GM18507 (cell line): ENCODE measurements around the gene SNAPC2.
"Not testable (repeated sequence)": the region's sequence is repeated elsewhere in the genome, so short reads cannot be mapped to it uniquely, and the experiment has no call there.

ENCODE experiments used
- DNase-seq: peaks from one replicate; pipeline ENCODE4 v3.0.0; 2011; ENCODE audit warnings: low read depth; ENCODE audit not compliant: insufficient read length; ENCODE audit errors: extremely low spot score
- FAIRE-seq: peaks from 2 replicates; lab custom pipeline; 2011; peaks lifted over from hg19 to GRCh38; lab: Jason Lieb, UNC

SNAPC2 gene

DNA sequence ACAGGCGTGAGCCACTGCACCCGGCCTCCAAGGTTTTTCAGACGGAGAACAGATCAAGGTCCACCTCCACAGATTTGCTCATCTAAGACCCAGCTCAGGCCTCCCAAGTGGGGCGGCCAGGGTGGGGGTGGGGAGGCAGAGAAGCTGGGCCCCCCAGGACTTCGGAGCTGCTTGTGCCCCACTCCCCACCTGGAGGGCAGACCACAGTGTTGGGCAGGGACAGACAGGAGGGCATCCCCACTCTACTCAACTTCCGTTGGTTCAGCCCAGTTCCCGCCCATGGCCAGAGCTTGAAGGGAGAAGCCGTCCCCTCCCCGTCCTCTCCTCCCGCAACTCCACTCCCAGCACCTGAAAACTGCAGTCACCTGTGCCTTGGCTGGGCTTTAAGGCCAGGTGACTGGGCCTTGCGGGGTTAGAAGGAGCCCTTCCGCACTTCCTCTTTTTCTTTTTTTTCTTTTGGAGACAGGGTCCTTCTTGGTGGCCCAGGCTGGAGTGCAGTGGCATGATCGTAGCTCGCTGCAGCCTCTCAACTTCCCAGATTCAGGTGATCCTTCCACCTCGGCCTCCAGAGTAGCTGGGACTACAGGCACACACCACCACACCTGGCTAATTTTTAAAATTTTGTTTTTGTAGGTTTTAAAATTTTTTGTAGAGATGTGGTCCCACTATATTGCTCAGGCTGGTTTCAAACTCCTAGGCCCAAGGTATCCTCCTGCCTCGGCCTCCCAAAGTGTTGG lies 32.6 kb upstream of the SNAPC2 start:
- FAIRE-seq = no peak
- DNase-seq = no peak

GRCh38 chr19:7888145-7888825 lies 31.9 kb upstream of the SNAPC2 start, which contains the start of gene LRRC8E:
TSS of gene LRRC8E (plus strand) at chr19:7888510. CDS start at chr19:7895604, 7,094 bp downstream.
- FAIRE-seq (no peak), DNase-seq (no peak)

- no peak for DNase-seq
- no peak for FAIRE-seq
Measured at GRCh38 chr19:7888826-7889217, 31.3 kb upstream of the SNAPC2 start.

DNA sequence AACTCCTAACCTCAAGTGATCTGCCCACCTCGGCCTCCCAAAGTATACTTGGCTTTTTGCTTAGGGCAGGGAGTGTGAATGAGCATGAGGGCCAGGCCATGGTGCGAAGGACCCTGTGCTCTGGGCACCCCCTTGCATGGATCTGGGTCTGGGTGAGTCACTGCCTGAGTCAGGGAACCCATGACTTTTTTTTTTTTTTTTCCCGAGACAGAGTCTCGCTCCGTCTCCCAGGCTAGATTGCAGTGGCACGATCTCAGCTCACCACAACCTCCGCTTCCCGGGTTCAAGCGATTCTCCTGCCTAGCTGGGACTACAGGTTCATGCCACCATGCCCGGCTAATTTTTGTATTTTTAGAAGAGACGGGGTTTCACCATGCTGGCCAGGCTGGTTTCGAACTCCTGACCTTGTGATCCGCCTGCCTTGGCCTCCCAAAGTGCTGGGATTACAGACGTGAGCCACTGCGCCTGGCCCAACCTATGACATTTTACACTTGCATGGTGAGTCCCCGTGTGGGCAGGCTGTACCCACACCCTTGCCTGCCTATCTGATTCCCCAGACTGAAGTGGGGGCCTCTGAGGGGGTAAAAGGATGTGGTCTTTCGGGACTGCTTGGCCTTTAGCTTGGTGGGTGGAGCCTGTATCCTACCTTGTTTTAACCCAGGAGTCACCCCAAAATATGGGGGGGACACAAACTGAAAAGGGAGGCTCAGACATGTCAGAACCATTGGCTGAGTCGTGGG lies 26.6 kb upstream of the SNAPC2 start:
- not testable (repeated sequence) for DNase-seq, FAIRE-seq

DNA sequence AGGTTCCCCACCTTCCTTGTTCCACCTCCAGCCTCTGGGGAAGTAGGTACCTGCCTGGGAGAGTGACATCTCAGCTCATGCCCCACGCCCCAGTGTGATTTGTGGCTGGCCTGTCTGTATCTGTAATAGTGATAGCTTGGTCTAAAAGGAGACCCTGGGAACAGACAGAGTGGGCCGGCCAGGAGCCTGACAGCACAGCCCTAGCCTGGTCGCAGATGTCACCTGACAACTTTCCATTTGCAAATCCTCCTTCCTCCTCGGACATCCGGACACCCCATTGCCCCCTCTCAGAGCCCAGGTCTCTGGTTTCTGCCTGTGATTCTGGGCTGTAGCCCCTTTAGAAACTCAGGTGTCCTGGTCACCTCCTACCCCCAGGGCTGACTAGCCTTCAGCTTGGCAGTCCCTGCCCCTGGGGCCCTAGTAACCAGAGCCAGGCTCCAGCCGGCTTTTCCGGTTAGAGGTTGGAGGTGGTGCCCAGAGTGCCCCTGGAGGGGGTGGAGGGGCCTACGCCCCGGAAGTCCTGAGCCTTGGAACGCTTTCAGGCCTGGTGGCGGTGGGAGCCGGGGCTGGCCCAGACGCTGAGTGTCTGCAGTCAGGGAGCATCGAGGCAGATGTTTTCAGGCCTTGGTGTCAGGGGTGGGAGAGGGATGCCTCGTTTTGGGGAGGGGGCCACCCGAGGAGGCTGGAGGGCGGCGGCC lies 25.4 kb upstream of the SNAPC2 start:
- FAIRE-seq (no peak), DNase-seq (no peak)

DNA sequence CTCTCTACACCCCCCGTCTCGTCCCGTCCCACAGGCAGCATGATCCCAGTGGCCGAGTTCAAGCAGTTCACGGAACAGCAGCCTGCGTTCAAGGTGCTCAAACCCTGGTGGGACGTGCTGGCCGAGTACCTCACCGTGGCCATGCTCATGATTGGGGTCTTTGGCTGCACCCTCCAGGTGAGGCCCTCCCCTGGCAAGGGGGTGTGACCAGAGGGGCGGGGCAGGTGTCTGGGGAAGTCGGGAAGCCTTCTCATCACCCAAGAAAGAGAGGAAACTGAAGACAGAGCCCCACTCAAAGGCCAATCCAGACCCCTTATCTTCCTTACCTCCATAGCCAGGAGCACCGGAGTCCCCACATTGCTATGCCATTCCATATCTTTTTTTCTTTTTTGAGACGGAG lies 24.6 kb upstream of the SNAPC2 start:
- DNase-seq (no peak), FAIRE-seq (no peak)

GRCh38 chr19:7897292-7897691 lies 22.8 kb upstream of the SNAPC2 start:
- FAIRE-seq (no peak), DNase-seq (no peak)

DNA sequence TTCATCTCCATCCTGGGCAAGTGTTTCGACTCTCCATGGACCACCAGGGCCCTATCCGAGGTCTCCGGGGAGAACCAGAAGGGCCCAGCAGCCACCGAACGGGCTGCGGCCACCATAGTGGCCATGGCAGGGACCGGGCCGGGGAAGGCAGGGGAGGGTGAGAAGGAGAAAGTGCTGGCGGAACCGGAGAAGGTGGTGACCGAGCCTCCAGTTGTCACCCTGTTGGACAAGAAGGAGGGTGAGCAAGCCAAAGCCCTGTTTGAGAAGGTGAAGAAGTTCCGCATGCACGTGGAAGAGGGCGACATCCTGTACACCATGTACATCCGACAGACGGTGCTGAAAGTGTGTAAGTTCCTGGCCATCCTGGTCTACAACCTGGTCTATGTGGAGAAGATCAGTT lies 21.2 kb upstream of the SNAPC2 start:
- DNase-seq (no peak), FAIRE-seq (no peak)

DNA sequence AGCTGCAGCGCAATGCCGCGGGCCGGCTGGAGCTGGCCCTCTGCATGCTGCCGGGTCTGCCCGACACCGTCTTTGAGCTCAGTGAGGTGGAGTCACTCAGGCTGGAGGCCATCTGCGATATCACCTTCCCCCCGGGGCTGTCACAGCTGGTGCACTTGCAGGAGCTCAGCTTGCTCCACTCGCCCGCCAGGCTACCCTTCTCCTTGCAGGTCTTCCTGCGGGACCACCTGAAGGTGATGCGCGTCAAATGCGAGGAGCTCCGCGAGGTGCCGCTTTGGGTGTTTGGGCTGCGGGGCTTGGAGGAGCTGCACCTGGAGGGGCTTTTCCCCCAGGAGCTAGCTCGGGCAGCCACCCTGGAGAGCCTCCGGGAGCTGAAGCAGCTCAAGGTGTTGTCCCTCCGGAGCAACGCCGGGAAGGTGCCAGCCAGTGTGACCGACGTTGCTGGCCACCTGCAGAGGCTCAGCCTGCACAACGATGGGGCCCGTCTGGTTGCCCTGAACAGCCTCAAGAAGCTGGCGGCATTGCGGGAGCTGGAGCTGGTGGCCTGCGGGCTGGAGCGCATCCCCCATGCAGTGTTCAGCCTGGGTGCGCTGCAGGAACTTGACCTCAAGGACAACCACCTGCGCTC lies 20.3 kb upstream of the SNAPC2 start:
- no peak for DNase-seq
- no peak for FAIRE-seq

- DNase-seq (no peak), FAIRE-seq (no peak)
Measured at GRCh38 chr19:7900401-7900870, 19.7 kb upstream of the SNAPC2 start.

DNA sequence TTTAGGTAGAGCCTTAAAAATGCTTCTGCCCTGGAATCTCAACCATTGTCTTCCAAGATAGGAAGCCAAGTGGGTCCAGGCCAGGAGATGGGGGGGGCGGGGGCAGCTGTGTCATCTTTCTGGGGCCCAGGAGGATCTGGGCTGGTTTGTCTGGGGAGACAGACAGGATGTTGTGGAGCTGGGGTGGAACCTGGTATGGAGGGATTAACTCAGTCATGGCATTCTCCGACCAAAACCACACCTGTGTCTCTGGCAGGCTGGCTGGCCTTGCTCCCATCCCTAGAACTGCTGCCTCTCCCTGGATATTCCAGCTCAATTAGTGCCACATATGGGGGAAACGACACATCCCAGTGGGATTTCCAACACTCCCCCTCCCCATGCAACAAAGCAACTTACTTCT lies 19.2 kb upstream of the SNAPC2 start:
- no peak for FAIRE-seq
- no peak for DNase-seq

DNA sequence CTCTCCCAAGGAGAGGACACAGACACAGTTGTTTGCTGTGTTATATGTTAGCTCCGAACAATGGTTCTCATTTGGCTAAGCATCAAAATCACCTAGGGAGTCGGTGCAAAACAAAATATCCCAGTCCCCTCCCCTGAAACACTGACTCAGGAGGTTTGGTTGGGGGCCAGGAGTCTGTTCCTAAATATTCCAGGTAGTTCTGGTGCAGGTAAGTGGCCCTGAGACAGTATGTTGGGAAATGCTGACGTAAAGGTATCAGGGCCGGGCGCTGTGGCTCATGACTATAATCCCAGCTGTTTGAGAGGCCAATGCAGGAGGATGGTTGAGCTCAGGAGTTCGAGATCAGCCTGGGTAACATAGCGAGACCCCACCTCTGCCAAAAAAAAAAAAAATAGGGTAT lies 18.8 kb upstream of the SNAPC2 start:
- DNase-seq (no peak), FAIRE-seq (no peak)

- DNase-seq = no peak
- FAIRE-seq = no peak
Measured at GRCh38 chr19:7902796-7903243, 17.3 kb upstream of the SNAPC2 start.

GRCh38 chr19:7903244-7904073 lies 16.7 kb upstream of the SNAPC2 start, which contains the start of gene MAP2K7:
TSS of gene MAP2K7 (plus strand) at chr19:7903877. CDS start at chr19:7903945, 68 bp downstream.
- peak; percentile 100 for FAIRE-seq
- DNase-seq = peak; percentile 99

GRCh38 chr19:7904074-7905020 lies 15.8 kb upstream of the SNAPC2 start:
- FAIRE-seq = no peak
- peak; percentile 47 for DNase-seq

- FAIRE-seq (no peak), DNase-seq (no peak)
Measured at GRCh38 chr19:7905268-7905667, 14.9 kb upstream of the SNAPC2 start.

- FAIRE-seq = no peak
- no peak for DNase-seq
Measured at GRCh38 chr19:7905859-7906258, 14.3 kb upstream of the SNAPC2 start.
